GM19467 (cell line): ENCODE measurements around the gene OSBP2.
A peak's percentile ranks its signal among the peaks of the same experiment; 100 is the strongest.
"Not testable (repeated sequence)": the region's sequence is repeated elsewhere in the genome, so short reads cannot be mapped to it uniquely, and the experiment has no call there.

Experiments used
- ATAC-seq: cut with Tn5 transposase; IDR thresholded peaks from one replicate; pipeline ENCODE4 v1.9.1; 2021; ENCODE audit warnings: mild to moderate bottlenecking, moderate library complexity; ENCODE audit not compliant: unreplicated experiment

The OSBP2 gene

GRCh38 chr22:30694640-30695350 is at the start of gene OSBP2:
OSBP2 (plus strand) TSS chr22:30694874; CDS start chr22:30694910, 36 bp downstream.
- ATAC-seq = no peak

DNA sequence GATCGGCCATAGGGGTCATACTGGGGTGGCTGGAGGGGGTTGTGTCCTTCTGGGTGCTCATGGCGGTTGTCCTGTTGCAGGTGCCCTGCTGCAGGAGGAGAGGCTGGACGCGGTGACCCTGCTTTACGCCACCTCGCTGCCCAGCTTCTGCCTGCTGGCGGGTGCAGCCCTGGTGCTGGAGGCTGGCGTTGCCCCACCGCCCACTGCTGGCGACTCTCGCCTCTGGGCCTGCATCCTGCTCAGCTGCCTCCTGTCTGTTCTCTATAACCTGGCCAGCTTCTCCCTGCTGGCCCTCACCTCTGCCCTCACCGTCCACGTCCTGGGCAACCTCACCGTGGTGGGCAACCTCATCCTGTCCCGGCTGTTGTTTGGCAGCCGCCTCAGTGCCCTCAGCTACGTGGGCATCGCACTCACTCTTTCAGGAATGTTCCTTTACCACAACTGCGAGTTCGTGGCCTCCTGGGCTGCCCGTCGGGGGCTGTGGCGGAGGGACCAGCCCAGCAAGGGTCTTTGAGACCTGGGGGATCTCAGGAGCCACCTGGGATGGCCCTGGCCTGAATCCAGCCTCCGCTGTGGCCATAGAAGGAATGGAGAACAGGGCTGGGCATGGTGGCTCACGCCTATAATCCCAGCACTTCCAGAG is 48.0 kb upstream of the OSBP2 start:
- ATAC-seq = no peak

DNA sequence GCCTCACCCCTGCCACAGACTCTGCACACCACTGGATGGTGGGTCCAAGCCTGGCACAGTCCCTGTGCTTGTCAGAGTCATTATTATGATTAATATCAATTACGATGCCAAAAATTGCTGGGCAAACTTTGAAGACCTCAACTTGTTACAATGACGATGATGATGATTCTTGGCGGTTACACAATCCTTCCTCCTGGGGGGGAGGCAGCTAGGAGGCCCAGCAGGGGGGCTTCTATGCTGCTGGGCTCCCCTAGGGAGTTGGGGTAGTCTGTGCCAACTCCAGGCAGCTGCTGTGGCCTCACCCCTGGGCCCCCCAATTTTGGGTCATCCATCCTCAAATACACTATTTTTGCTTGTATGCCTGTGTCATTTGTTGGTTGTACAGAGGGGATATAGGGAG is 47.1 kb upstream of the OSBP2 start:
- no peak for ATAC-seq

- ATAC-seq = no peak
Observed at GRCh38 chr22:30648825-30649224, 45.8 kb upstream of the OSBP2 start.

- no peak for ATAC-seq
Observed at GRCh38 chr22:30649430-30650007, 45.2 kb upstream of the OSBP2 start.

- ATAC-seq = no peak
Observed at GRCh38 chr22:30650508-30651116, 44.1 kb upstream of the OSBP2 start.

DNA sequence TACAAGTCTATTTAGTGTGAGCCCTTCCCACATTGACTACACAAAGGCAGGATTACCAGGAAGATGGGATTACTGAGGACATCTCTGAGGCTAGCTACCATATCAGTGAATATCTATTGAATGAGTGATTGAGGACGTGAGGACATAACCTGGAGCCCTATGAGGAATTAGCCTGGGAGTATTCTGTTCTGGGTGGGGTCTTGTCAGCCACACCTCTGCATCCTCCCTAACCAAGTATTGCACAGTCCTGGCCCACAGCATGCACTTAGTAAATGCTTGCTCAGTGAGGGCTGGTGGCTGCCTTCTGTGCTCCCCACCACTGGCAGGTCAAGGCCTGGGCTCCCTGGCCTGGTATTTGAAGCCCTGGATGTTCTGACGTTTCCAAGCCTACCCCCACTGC is 41.8 kb upstream of the OSBP2 start:
- ATAC-seq = no peak

DNA sequence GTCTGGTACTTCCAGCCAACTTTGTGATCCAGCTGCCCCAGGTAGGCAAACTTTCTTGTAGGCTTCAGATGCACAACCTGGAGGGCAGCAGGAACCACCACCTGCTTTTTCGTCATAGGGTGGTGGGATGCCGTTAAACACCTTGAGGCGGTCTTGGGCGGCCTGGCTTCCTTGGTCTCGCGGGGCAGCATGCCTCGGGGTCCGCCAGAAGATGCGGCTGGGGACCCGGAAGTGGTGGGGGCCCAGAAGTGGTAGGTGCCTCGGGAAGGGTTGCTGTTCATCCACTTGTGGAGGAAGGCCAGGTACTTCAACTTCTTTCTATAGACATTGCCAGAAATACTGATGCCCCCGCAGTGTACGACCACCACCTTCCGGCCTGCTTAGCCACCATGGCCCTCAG is 40.3 kb upstream of the OSBP2 start:
- ATAC-seq = no peak

DNA sequence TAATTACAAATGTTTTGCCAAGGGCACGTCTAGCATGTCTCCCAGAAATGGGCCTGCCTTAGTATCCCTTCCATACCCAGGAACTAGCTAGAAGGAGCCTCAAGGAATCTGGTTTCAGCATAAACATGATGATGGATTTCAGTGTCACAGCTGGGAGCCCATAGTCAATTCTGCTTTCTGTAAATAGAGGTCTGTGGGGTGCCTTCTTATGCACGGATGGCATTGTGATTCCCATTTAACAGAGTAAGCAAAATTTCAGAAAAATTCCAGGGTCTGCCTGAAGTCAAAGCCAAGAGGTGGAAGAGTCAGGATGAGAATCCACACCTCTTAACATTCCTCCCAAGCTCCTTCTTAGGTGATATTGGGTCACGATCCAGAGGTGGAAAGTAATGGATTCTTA is 39.1 kb upstream of the OSBP2 start:
- no peak for ATAC-seq

GRCh38 chr22:30662040-30662439 is 32.6 kb upstream of the OSBP2 start:
- no peak for ATAC-seq

GRCh38 chr22:30664798-30665197 is 29.9 kb upstream of the OSBP2 start:
- no peak for ATAC-seq

- no peak for ATAC-seq
Observed at GRCh38 chr22:30665266-30665665, 29.4 kb upstream of the OSBP2 start.

DNA sequence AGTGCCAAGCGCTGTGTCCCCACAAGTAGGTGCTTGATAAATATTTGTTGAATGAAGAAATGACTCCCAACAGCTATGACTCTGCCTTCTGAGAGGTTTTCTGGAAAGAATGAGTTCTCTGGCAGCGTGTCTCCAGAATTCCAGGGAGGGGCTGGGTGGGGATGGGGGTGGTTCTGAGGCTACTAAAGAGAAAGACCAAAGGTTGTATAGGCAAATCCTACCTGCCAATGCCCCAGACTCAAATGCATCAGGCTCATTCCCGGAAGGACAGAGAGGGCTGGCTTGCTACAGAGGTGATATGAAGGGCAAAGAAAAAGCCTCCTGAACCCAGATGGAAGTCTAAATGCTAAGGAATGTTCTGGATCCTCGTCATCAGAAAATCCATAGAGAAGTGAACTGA is 28.9 kb upstream of the OSBP2 start:
- ATAC-seq = no peak

DNA sequence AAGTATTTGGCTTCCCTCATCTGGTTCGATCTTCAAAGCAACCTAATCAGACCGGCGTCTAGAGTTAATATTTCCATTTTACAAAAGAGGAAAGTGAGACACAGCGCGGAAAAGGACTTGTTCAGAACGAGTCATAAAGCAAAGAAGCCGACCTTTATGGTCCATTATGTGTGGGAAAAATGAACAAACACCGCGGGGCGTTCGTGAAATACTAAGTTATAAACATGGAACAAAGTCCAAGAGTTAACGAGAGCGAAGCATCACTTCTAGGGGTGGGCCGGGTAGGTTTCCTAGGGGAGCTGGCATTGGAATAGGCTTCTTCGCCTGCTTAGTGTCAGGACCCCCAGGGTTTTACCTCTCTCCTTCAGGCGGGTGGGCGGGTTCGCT is 27.6 kb upstream of the OSBP2 start:
- no peak for ATAC-seq

- ATAC-seq = peak; percentile 84
Observed at GRCh38 chr22:30667494-30668385, 26.9 kb upstream of the OSBP2 start, which contains the start of gene DUSP18. DUSP18 (minus strand) TSS chr22:30667875; CDS start chr22:30664003, 3,872 bp downstream.

DNA sequence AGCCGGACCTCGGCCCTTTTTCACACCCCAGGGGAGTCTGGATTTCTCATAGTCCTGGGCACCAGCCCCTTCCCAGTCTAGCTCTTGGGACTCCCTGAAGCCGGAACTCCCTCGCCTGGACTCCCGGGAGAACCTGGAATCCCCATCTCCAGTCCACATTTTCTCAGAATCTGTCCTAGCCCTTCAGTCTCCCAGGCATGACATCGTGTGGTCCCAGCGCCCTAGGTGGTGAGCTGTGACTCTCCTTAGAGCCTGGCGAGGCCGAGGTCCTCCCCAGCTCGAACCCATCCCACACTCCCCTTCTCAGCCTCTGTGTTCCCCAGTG is 26.3 kb upstream of the OSBP2 start:
- no peak for ATAC-seq

DNA sequence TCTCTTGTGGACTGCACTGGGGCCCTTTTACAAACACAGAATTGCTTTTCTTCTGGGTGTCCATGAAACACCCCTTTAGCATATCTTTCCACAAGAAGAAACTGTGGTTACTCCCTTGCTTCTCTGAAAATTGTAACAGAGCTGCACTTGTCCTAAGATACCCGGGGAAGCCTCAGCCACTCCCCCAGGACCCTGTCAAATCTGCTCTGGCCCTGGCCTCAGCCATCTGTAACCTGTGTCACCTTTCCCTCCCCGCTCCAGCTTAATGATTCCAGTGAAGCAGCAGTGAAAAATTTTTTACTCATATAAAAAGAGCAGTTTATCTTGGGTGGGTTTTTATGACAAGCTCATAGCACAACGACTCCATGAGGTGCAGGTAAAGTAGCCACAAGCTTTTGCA is 23.6 kb upstream of the OSBP2 start:
- no peak for ATAC-seq

GRCh38 chr22:30673136-30673535 is 21.5 kb upstream of the OSBP2 start:
- no peak for ATAC-seq

GRCh38 chr22:30674482-30674881 is 20.2 kb upstream of the OSBP2 start:
- no peak for ATAC-seq

- ATAC-seq = no peak
Observed at GRCh38 chr22:30675436-30675835, 19.2 kb upstream of the OSBP2 start.

- not testable (repeated sequence) for ATAC-seq
Observed at GRCh38 chr22:30676565-30676964, 18.1 kb upstream of the OSBP2 start.
